Right forelimb (tissue), 1 donor: ENCODE data around the gene DHX30.
A peak's percentile ranks its signal among the peaks of the same experiment; 100 is the strongest.
"Not testable (repeated sequence)": the region's sequence is repeated elsewhere in the genome, so short reads cannot be mapped to it uniquely, and the experiment has no call there.

ENCODE experiments used
- DNase-seq: peaks from one replicate; pipeline ENCODE4 v3.0.0-alpha.2; 2018

DHX30 gene

GRCh38 chr3:47802734-47803479 lies at the start of gene DHX30:
Gene DHX30 (plus strand): TSS chr3:47803138. CDS start chr3:47810684, 7,546 bp downstream.
- peak; percentile 93 for DNase-seq

- DNase-seq = no peak
Measured at GRCh38 chr3:47758261-47759025, 44.5 kb upstream of the DHX30 start.

GRCh38 chr3:47760207-47760606 lies 42.7 kb upstream of the DHX30 start:
- not testable (repeated sequence) for DNase-seq

- no peak for DNase-seq
Measured at GRCh38 chr3:47761046-47761445, 41.9 kb upstream of the DHX30 start.

GRCh38 chr3:47762233-47762632 lies 40.7 kb upstream of the DHX30 start:
- no peak for DNase-seq

GRCh38 chr3:47766186-47766585 lies 36.8 kb upstream of the DHX30 start:
- no peak for DNase-seq

- DNase-seq = no peak
Measured at GRCh38 chr3:47772047-47772446, 30.9 kb upstream of the DHX30 start.

GRCh38 chr3:47772788-47773187 lies 30.1 kb upstream of the DHX30 start:
- no peak for DNase-seq

GRCh38 chr3:47778746-47779145 lies 24.2 kb upstream of the DHX30 start:
- DNase-seq = no peak

- peak; percentile 84 for DNase-seq
Measured at GRCh38 chr3:47780741-47781684, 21.9 kb upstream of the DHX30 start.

GRCh38 chr3:47781685-47782445 lies 21.1 kb upstream of the DHX30 start, which contains the start of gene SMARCC1:
Gene SMARCC1 (minus strand): TSS chr3:47781893. CDS start chr3:47781797, 96 bp downstream.
- DNase-seq = peak; percentile 99

GRCh38 chr3:47782446-47783308 lies 20.3 kb upstream of the DHX30 start:
- DNase-seq = no peak

- no peak for DNase-seq
Measured at GRCh38 chr3:47783673-47784072, 19.3 kb upstream of the DHX30 start.

- DNase-seq = no peak
Measured at GRCh38 chr3:47791193-47791855, 11.6 kb upstream of the DHX30 start.

- no peak for DNase-seq
Measured at GRCh38 chr3:47792699-47793098, 10.2 kb upstream of the DHX30 start.

GRCh38 chr3:47794544-47794943 lies 8.4 kb upstream of the DHX30 start:
- DNase-seq = no peak

- DNase-seq = no peak
Measured at GRCh38 chr3:47799733-47800132, 3.2 kb upstream of the DHX30 start.

- no peak for DNase-seq
Measured at GRCh38 chr3:47803480-47804025, 615 bp downstream of the DHX30 start.

- DNase-seq = no peak
Measured at GRCh38 chr3:47804577-47804976, 1.6 kb downstream of the DHX30 start.

GRCh38 chr3:47813551-47814177 lies 10.7 kb downstream of the DHX30 start:
- no peak for DNase-seq
